ENCODE results near the gene ROM1.

Gene ROM1

GRCh38 chr11:62601122-62601371 is 12.0 kb upstream of the ROM1 start:
- Histone ChIP-seq H3K36me3 (ENCODE audit: insufficient read depth, low read length) (peaks cover 25% of the 10 kb centered on the region; the same call in 1 of the 2 replicates), H3K4me3 (ENCODE audit: low read depth, low read length) (peak overlapping the region; percentile 92), H3K27ac (ENCODE audit: low read depth, low read length) (peak overlapping the region; percentile 83), H3K79me2 (ENCODE audit: control insufficient read depth, insufficient read depth, low read length, unreplicated experiment) (peaks cover 40% of the 10 kb centered on the region), H2AFZ (ENCODE audit: low read length, unreplicated experiment) (peak overlapping the region; percentile 78), H3K4me1 (ENCODE audit: control insufficient read depth, insufficient read depth, low read length, unreplicated experiment) (peaks cover 21% of the 10 kb centered on the region), H3K27me3 (ENCODE audit: insufficient read depth, low read length) (no peaks in the 10 kb centered on the region)

GRCh38 chr11:62601372-62602140 is 11.5 kb upstream of the ROM1 start, which contains the start of gene MTA2:
TSS of gene MTA2 (minus strand) at chr11:62601865. CDS start at chr11:62601450, 415 bp downstream.
- Histone ChIP-seq H3K4me1 (ENCODE audit: control insufficient read depth, insufficient read depth, low read length, unreplicated experiment) (peaks cover 21% of the 10 kb centered on the region), H2AFZ (ENCODE audit: low read length, unreplicated experiment) (peak within 1 kb of the TSS; percentile 78), H3K4me3 (ENCODE audit: low read depth, low read length) (peak within 1 kb of the TSS; percentile 92), H3K79me2 (ENCODE audit: control insufficient read depth, insufficient read depth, low read length, unreplicated experiment) (peaks cover 39% of the 10 kb centered on the region), H3K36me3 (ENCODE audit: insufficient read depth, low read length) (peaks cover 28% of the 10 kb centered on the region; the same call in 1 of the 2 replicates), H3K27me3 (ENCODE audit: insufficient read depth, low read length) (no peaks in the 10 kb centered on the region), H3K27ac (ENCODE audit: low read depth, low read length) (peak within 1 kb of the TSS; percentile 83)

GRCh38 chr11:62602141-62603071 is 10.7 kb upstream of the ROM1 start:
- Histone ChIP-seq H3K36me3 (ENCODE audit: insufficient read depth, low read length) (peaks cover 25% of the 10 kb centered on the region; the same call in 1 of the 2 replicates), H3K4me1 (ENCODE audit: control insufficient read depth, insufficient read depth, low read length, unreplicated experiment) (peaks cover 21% of the 10 kb centered on the region), H3K27ac (ENCODE audit: low read depth, low read length) (peak overlapping the region; percentile 52), H2AFZ (ENCODE audit: low read length, unreplicated experiment) (peak overlapping the region; percentile 76), H3K27me3 (ENCODE audit: insufficient read depth, low read length) (no peaks in the 10 kb centered on the region), H3K4me3 (ENCODE audit: low read depth, low read length) (peak overlapping the region; percentile 92), H3K79me2 (ENCODE audit: control insufficient read depth, insufficient read depth, low read length, unreplicated experiment) (peaks cover 38% of the 10 kb centered on the region)

- no peak overlapping the region for H2AFZ ChIP-seq (ENCODE audit: low read length, unreplicated experiment)
- peaks cover 21% of the 10 kb centered on the region for H3K4me1 ChIP-seq (ENCODE audit: control insufficient read depth, insufficient read depth, low read length, unreplicated experiment)
- no peaks in the 10 kb centered on the region for H3K27me3 ChIP-seq (ENCODE audit: insufficient read depth, low read length)
- no peak overlapping the region for H3K27ac ChIP-seq (ENCODE audit: low read depth, low read length)
- peak overlapping the region; percentile 92 for H3K4me3 ChIP-seq (ENCODE audit: low read depth, low read length)
- H3K36me3 ChIP-seq (ENCODE audit: insufficient read depth, low read length), result peaks cover 19% of the 10 kb centered on the region; the same call in 1 of the 2 replicates
- peaks cover 33% of the 10 kb centered on the region for H3K79me2 ChIP-seq (ENCODE audit: control insufficient read depth, insufficient read depth, low read length, unreplicated experiment)
These were observed 10.0 kb upstream of the ROM1 start for GRCh38 chr11:62603072-62603408.

- H3K4me1 ChIP-seq (ENCODE audit: control insufficient read depth, insufficient read depth, low read length, unreplicated experiment), result peaks cover 16% of the 10 kb centered on the region
- H3K4me3 ChIP-seq (ENCODE audit: low read depth, low read length), result no peak overlapping the region
- H3K36me3 ChIP-seq (ENCODE audit: insufficient read depth, low read length), result peaks cover 14% of the 10 kb centered on the region; the same call in 1 of the 2 replicates
- H3K27ac ChIP-seq (ENCODE audit: low read depth, low read length), result no peak overlapping the region
- peaks cover 25% of the 10 kb centered on the region for H3K79me2 ChIP-seq (ENCODE audit: control insufficient read depth, insufficient read depth, low read length, unreplicated experiment)
- no peaks in the 10 kb centered on the region for H3K27me3 ChIP-seq (ENCODE audit: insufficient read depth, low read length)
- no peak overlapping the region for H2AFZ ChIP-seq (ENCODE audit: low read length, unreplicated experiment)
These were observed 9.2 kb upstream of the ROM1 start for GRCh38 chr11:62603776-62604299.

GRCh38 chr11:62604460-62605120 is 8.5 kb upstream of the ROM1 start:
- Histone ChIP-seq H3K27ac (ENCODE audit: low read depth, low read length) (no peak overlapping the region), H2AFZ (ENCODE audit: low read length, unreplicated experiment) (no peak overlapping the region), H3K27me3 (ENCODE audit: insufficient read depth, low read length) (no peaks in the 10 kb centered on the region), H3K36me3 (ENCODE audit: insufficient read depth, low read length) (peaks cover 13% of the 10 kb centered on the region; the same call in 1 of the 2 replicates), H3K4me3 (ENCODE audit: low read depth, low read length) (no peak overlapping the region), H3K4me1 (ENCODE audit: control insufficient read depth, insufficient read depth, low read length, unreplicated experiment) (peaks cover 13% of the 10 kb centered on the region), H3K79me2 (ENCODE audit: control insufficient read depth, insufficient read depth, low read length, unreplicated experiment) (peaks cover 22% of the 10 kb centered on the region)

GRCh38 chr11:62605467-62605866 is 7.6 kb upstream of the ROM1 start:
- peaks cover 7% of the 10 kb centered on the region for H3K4me1 ChIP-seq (ENCODE audit: control insufficient read depth, insufficient read depth, low read length, unreplicated experiment)
- H3K79me2 ChIP-seq (ENCODE audit: control insufficient read depth, insufficient read depth, low read length, unreplicated experiment), result peaks cover 13% of the 10 kb centered on the region
- H3K36me3 ChIP-seq (ENCODE audit: insufficient read depth, low read length), result peaks cover 7% of the 10 kb centered on the region; the same call in 1 of the 2 replicates
- no peak overlapping the region for H3K4me3 ChIP-seq (ENCODE audit: low read depth, low read length)
- H2AFZ ChIP-seq (ENCODE audit: low read length, unreplicated experiment), result no peak overlapping the region
- H3K27ac ChIP-seq (ENCODE audit: low read depth, low read length), result no peak overlapping the region
- no peaks in the 10 kb centered on the region for H3K27me3 ChIP-seq (ENCODE audit: insufficient read depth, low read length)

GRCh38 chr11:62605902-62606301 is 7.2 kb upstream of the ROM1 start:
- Histone ChIP-seq H3K27me3 (ENCODE audit: insufficient read depth, low read length) (no peaks in the 10 kb centered on the region), H3K36me3 (ENCODE audit: insufficient read depth, low read length) (peaks cover 7% of the 10 kb centered on the region; the same call in 1 of the 2 replicates), H2AFZ (ENCODE audit: low read length, unreplicated experiment) (no peak overlapping the region), H3K27ac (ENCODE audit: low read depth, low read length) (no peak overlapping the region), H3K4me3 (ENCODE audit: low read depth, low read length) (no peak overlapping the region), H3K79me2 (ENCODE audit: control insufficient read depth, insufficient read depth, low read length, unreplicated experiment) (peaks cover 11% of the 10 kb centered on the region), H3K4me1 (ENCODE audit: control insufficient read depth, insufficient read depth, low read length, unreplicated experiment) (peaks cover 12% of the 10 kb centered on the region)

GRCh38 chr11:62607714-62608113 is 5.3 kb upstream of the ROM1 start:
- Histone ChIP-seq H3K27ac (ENCODE audit: low read depth, low read length) (no peak overlapping the region), H3K36me3 (ENCODE audit: insufficient read depth, low read length) (peaks cover 7% of the 10 kb centered on the region; the same call in 1 of the 2 replicates)

GRCh38 chr11:62608776-62609175 is 4.3 kb upstream of the ROM1 start:
- no peaks in the 10 kb centered on the region for H3K27me3 ChIP-seq (ENCODE audit: insufficient read depth, low read length)
- peaks cover 7% of the 10 kb centered on the region; the same call in 1 of the 2 replicates for H3K36me3 ChIP-seq (ENCODE audit: insufficient read depth, low read length)
- no peak overlapping the region for H2AFZ ChIP-seq (ENCODE audit: low read length, unreplicated experiment)
- H3K27ac ChIP-seq (ENCODE audit: low read depth, low read length), result no peak overlapping the region
- peaks cover 8% of the 10 kb centered on the region for H3K79me2 ChIP-seq (ENCODE audit: control insufficient read depth, insufficient read depth, low read length, unreplicated experiment)
- H3K4me1 ChIP-seq (ENCODE audit: control insufficient read depth, insufficient read depth, low read length, unreplicated experiment), result peaks cover 20% of the 10 kb centered on the region
- H3K4me3 ChIP-seq (ENCODE audit: low read depth, low read length), result no peak overlapping the region

More at GRCh38 chr11:62607714-62608113, 5.3 kb upstream of the ROM1 start:
- Histone ChIP-seq H2AFZ (ENCODE audit: low read length, unreplicated experiment) (no peak overlapping the region), H3K4me1 (ENCODE audit: control insufficient read depth, insufficient read depth, low read length, unreplicated experiment) (peaks cover 14% of the 10 kb centered on the region), H3K27me3 (ENCODE audit: insufficient read depth, low read length) (no peaks in the 10 kb centered on the region), H3K79me2 (ENCODE audit: control insufficient read depth, insufficient read depth, low read length, unreplicated experiment) (peaks cover 8% of the 10 kb centered on the region), H3K4me3 (ENCODE audit: low read depth, low read length) (no peak overlapping the region)
